ENCODE data around the gene CADM4.

The CADM4 gene

DNA sequence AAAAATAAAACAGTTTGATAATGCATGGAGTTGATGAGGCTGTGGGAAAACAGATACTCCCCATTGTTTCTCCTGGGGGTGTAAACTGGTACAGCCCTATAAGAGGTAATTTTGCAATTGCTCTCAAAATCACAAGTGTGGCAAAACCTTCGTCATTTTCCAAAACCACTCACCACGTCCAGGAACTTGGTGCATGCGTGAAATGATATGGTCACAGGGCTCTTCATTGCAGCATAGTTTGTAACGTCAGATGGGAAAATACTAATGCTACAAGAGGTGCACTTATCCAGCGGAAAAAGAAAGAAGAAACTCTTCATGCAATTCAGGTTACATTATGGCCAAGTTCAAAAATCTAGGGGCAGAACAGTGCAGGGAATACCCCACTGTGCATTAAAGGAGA, 42.2 kb upstream of the CADM4 start:
- TF ChIP-seq, protein P1, sequence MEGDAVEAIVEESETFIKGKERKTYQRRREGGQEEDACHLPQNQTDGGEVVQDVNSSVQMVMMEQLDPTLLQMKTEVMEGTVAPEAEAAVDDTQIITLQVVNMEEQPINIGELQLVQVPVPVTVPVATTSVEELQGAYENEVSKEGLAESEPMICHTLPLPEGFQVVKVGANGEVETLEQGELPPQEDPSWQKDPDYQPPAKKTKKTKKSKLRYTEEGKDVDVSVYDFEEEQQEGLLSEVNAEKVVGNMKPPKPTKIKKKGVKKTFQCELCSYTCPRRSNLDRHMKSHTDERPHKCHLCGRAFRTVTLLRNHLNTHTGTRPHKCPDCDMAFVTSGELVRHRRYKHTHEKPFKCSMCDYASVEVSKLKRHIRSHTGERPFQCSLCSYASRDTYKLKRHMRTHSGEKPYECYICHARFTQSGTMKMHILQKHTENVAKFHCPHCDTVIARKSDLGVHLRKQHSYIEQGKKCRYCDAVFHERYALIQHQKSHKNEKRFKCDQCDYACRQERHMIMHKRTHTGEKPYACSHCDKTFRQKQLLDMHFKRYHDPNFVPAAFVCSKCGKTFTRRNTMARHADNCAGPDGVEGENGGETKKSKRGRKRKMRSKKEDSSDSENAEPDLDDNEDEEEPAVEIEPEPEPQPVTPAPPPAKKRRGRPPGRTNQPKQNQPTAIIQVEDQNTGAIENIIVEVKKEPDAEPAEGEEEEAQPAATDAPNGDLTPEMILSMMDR (IDR thresholded peaks at IDR 0.05; ENCODE audit: low read depth, low read length): no peak
- no peak for DNase-seq (ENCODE audit: extremely low read depth, low read depth)

DNA sequence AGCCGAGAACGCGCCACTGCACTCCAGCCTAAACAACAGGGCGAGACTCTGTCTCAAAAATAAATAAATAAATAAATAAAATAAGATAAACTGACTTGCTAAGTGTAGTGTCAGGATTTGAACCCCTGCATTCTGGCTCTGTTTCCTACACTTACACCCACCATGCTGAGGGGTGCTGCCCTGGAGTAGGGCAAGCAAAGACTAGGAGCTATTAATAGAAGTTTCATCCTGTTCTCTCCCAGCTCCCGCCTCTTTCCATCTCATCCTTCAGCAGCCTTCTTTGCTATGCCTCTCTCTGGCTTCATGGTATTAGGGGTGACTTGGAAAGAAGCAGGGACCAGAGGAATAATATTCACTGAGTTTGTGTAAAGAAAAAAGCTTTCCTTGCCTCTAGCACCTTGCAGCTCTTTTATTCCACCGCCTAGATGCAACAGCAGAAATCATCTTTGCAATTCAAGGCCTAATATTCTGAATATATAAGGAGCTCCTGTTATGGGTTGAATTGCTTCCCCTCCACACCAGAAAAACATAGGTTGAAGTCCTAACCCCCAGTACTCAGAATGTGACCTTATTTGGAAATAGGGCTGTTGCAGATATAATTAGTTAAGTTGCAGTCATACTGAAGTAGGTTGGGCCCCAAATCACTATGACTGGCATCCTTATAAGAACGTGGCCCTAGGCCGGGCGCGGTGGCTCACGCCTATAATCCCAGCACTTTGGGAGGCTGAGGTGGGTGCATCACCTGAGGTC, 39.0 kb upstream of the CADM4 start:
- DNase-seq (ENCODE audit: extremely low read depth, low read depth): no peak

DNA sequence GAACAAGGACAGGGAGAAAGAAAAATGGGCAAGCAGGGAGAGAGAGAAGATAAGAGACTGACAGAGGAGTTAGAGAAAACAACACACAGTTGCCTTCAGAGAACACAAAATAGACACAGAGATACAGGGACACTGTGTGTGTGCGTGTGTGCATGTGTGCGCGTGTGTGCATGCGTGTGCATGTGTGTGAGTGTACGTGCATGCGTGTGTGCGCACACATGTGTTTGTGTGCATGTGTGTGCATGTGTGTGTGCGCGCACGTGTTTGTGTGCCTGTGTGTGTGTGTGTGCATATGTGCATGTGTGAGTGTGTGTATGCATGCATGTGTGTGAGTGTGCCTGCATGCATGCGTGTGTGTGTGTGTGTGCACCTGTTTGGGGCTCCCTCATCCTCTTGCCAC, 36.3 kb upstream of the CADM4 start:
- no peak for DNase-seq (ENCODE audit: extremely low read depth, low read depth)
- TF ChIP-seq, protein P1 (IDR thresholded peaks at IDR 0.05; ENCODE audit: low read depth, low read length): no peak

More for the DNA sequence above, 39.0 kb upstream of the CADM4 start:
- TF ChIP-seq, protein P1 (IDR thresholded peaks at IDR 0.05; ENCODE audit: low read depth, low read length): no peak

DNA sequence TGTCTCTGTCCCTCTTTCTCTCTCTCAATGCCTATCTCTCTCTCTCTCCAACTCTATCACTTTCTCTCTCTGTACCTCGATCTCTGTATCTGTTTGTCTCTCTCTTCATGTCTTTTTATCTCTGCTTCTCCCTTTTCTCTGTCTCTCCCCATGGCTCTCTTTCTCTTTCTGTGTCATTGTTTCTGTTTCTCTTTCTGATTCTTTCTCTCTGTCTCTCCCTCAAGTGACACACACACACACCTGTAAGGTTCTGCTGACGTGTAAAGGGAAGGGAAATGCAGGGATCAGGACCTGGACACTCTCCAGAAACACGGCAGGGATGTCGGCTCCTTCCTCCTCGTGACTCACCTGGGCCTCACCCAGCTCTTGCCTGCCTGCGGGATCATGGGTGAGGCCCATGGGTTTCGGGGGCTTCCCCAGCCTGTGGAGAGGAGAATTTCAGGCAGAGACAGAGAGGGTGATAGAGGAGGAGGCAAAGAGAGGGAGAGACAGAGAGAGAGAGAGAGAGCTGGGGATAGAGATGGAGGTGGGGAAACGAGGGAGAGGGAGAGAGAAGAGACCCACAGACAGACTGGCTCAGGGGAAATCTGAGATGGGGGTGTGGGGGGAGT, 35.7 kb upstream of the CADM4 start:
- DNase-seq (ENCODE audit: extremely low read depth, low read depth): no peak
- TF ChIP-seq, protein P1 (IDR thresholded peaks at IDR 0.05; ENCODE audit: low read depth, low read length): no peak

DNA sequence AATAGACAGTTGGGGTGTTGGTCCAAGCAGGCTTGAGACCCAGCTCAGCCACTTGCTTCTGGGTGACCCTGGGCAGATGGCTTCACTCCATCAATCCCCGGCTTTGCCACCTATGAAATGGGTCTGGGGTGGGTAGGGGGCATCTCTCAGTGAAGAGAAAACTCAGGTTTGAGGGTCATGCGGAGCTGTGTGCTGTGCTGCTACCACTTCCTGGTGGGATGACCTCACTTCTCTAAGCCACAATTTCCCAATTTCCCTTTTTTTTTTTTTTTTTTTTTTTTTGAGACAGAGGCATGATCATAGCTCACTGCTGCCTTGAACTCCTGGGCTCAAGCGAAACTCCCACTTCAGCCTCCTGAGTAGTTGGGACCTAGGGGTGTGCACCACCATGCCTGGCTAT, 34.9 kb upstream of the CADM4 start:
- no peak for DNase-seq (ENCODE audit: extremely low read depth, low read depth)
- TF ChIP-seq, protein P1 (IDR thresholded peaks at IDR 0.05; ENCODE audit: low read depth, low read length): no peak

DNA sequence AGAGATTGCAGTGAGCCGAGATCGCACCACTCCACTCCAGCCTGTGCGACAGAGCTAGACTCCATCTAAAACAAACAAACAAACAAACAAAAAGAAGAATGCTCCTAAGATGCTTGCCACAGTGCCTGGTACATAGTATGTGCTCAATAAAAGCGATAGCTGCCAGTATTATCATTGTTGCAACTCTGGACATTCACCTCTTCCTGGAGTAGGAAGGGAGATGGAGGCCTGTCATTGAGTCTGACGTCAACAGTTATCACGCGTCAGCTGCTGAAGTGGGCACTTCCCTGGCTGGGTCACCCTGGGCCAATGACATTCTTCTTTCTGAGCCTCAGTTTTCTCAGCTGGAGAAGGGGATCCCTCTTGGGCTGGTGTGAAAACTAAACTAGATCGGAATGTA, 34.5 kb upstream of the CADM4 start:
- no peak for DNase-seq (ENCODE audit: extremely low read depth, low read depth)
- TF ChIP-seq, protein P1 (IDR thresholded peaks at IDR 0.05; ENCODE audit: low read depth, low read length): no peak

DNA sequence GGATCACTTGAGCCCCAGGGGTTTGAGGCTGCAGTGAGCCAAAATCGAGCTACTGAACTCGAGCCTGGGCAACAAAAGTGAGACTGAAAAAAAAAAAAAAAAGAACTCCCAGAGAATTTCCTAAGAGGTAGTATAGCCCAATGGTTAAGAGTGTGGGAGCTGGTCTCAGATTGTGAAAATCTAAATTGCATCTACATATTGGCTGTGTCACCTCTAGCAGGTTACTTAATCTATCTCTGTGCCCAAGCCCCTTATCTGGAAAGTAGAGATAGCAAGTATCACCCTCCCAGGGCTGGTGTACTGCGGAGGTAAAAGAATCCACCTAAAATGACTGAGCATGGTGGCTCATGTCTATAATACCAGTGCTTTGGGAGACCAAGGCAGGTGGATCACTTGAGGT, 34.0 kb upstream of the CADM4 start:
- TF ChIP-seq, protein P1 (IDR thresholded peaks at IDR 0.05; ENCODE audit: low read depth, low read length): no peak
- DNase-seq (ENCODE audit: extremely low read depth, low read depth): no peak
